Right atrium auricular region (tissue), 2 donors: Measurements from ENCODE around the gene SRD5A2. TPM values are rescaled to one million over a fixed set of nuclear protein-coding genes. Genes with fewer than 3 reads are reported as not detected.

Experiments used
- DNase-seq: peaks from one replicate; pipeline ENCODE4 v3.0.0-alpha.2; 2019; ENCODE audit warnings: low spot score
- H3K27ac ChIP-seq, 2 donors: fragments of 200-600 bp; sonication (generic); 1 replicate in 1 of 2; 2 replicates in 1 of 2; pipeline ENCODE4 v1.5.1; 2016 to 2019
- H3K27me3 ChIP-seq, 2 donors: fragments of 200-600 bp; sonication (generic); one replicate each; pipeline versions ENCODE4 v1.5.1 to v1.6.0; 2017 to 2019
- H3K36me3 ChIP-seq: fragments of 200-600 bp; sonication (generic); one replicate; pipeline ENCODE4 v1.5.1; 2016
- H3K4me1 ChIP-seq, 2 donors: fragments of 200-600 bp; sonication (generic); one replicate each; pipeline versions ENCODE4 v1.5.1 to v1.6.0; 2017 to 2019
- H3K4me3 ChIP-seq, 2 donors: fragments of 200-600 bp; sonication (generic); 1 replicate in 1 of 2; 2 replicates in 1 of 2; pipeline ENCODE4 v1.5.1; 2017 to 2019; ENCODE audit warnings: mild to moderate bottlenecking in 1 of 2, moderate library complexity in 1 of 2
- H3K9me3 ChIP-seq, 2 donors: fragments of 200-600 bp; sonication (generic); one replicate each; pipeline ENCODE4 v1.5.1; 2019
- CTCF ChIP-seq, 2 donors: fragments of 200-600 bp; sonication (generic); IDR thresholded peaks; one replicate each; pipeline ENCODE4 v1.5.1; 2019; ENCODE audit warnings: antibody characterized with exemption in 2 of 2
- total RNA-seq, 2 donors: library from RNA; depleted of rRNA; stranded (reverse); fragments of >200 nt; gene quantifications; one replicate each; pipeline ENCODE4 v1.1.0, GENCODE V29; 2016

SRD5A2 gene
- total RNA-seq, 2 donors from 2014 or later = not detected

DNA sequence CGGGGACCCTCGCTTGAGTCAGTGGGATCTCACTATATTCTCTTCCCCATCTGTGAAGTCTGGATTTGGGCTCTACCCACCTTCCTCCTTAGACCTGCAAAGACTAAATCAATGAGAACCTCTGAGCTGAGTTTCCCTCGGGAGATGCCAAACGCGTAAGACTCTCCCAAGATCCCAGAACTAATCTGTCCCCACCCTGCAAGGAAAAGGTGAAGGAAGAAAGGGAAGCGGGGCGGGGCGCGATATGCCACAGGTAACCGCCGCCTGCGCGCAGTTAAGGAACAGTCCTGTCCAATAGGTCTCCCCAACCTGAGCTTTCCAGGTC is 780 bp downstream of the SRD5A2 start:
- peaks cover 0 to 5% of the 10 kb centered on the region in 2 donors for H3K4me1 ChIP-seq
- H3K27me3 ChIP-seq = no peaks in the 10 kb centered on the region
- no peak for TF ChIP-seq CTCF (IDR thresholded peaks at IDR 0.05)

GRCh38 chr2:31578316-31578715 is 2.4 kb downstream of the SRD5A2 start:
- H3K4me1 ChIP-seq = peaks cover 0 to 5% of the 10 kb centered on the region in 2 donors
- DNase-seq = no peak
- H3K27me3 ChIP-seq = no peaks in the 10 kb centered on the region
- H3K36me3 ChIP-seq = no peaks in the 10 kb centered on the region
- H3K4me3 ChIP-seq = no peak overlapping the region
- no peak overlapping the region for H3K27ac ChIP-seq
- no peak for TF ChIP-seq CTCF (IDR thresholded peaks at IDR 0.05)
- no peaks in the 10 kb centered on the region for H3K9me3 ChIP-seq

More for the DNA sequence above, 780 bp downstream of the SRD5A2 start:
- H3K27ac ChIP-seq = no peak overlapping the region
- no peak for DNase-seq
- H3K36me3 ChIP-seq = no peaks in the 10 kb centered on the region
- no peaks in the 10 kb centered on the region for H3K9me3 ChIP-seq
- H3K4me3 ChIP-seq = no peak overlapping the region

DNA sequence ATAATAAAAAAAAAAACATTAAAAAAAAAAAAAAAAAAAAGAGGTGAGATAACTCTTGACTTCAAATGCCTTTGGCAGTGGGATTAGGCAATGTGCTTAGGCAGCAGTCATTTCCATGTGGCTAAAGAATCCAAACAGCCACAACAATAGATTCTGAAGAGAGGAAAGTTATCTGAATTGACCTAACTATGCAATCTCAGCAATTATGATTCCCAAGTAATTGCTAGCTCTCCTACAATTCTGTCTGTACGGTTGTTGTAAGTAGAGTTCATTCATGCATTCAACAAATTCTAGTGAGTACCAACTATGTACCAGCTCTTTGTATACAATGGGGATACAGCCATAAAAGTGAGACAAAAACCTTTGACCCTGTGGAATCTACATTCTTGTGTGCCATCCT is 3.6 kb downstream of the SRD5A2 start:
- Histone ChIP-seq H3K27ac (no peak overlapping the region), H3K36me3 (no peaks in the 10 kb centered on the region), H3K9me3 (no peaks in the 10 kb centered on the region), H3K27me3 (no peaks in the 10 kb centered on the region), H3K4me1 (peaks cover 0 to 5% of the 10 kb centered on the region in 2 donors), H3K4me3 (no peak overlapping the region)
- DNase-seq = no peak
- no peak for TF ChIP-seq CTCF (IDR thresholded peaks at IDR 0.05)

GRCh38 chr2:31568585-31569201 is 12.0 kb downstream of the SRD5A2 start:
- no peaks in the 10 kb centered on the region for H3K27me3 ChIP-seq
- H3K9me3 ChIP-seq = peaks cover 0 to 6% of the 10 kb centered on the region in 2 donors
- no peaks in the 10 kb centered on the region for H3K4me1 ChIP-seq
- no peaks in the 10 kb centered on the region for H3K36me3 ChIP-seq
- TF ChIP-seq CTCF (IDR thresholded peaks at IDR 0.05) = no peak
- no peak overlapping the region for H3K27ac ChIP-seq
- no peak for DNase-seq
- H3K4me3 ChIP-seq = no peak overlapping the region

DNA sequence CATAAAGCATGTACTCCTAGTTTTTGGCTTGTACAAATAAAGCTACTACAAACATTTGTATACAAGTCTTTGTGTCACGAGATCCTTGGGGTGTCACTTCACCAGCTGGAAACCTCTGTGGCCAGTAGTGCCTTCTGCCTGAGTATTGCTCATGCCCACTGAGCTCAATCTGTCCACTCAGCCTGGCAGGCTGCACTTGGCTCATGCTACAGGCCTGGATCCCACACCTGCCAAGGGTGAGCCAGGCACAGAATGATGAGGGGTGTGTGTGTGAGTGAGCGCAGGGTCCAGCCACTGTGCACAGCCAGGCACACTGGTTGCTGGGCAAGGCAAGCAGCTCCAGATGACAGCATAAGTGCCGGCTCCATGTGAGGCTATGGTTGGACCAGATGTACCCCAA is 13.1 kb downstream of the SRD5A2 start:
- no peak for DNase-seq
- H3K27me3 ChIP-seq = no peaks in the 10 kb centered on the region
- TF ChIP-seq CTCF (IDR thresholded peaks at IDR 0.05) = no peak
- no peaks in the 10 kb centered on the region for H3K36me3 ChIP-seq
- H3K9me3 ChIP-seq = peaks cover 0 to 6% of the 10 kb centered on the region in 2 donors
- no peak overlapping the region for H3K27ac ChIP-seq
- no peak overlapping the region for H3K4me3 ChIP-seq
- H3K4me1 ChIP-seq = no peaks in the 10 kb centered on the region

DNA sequence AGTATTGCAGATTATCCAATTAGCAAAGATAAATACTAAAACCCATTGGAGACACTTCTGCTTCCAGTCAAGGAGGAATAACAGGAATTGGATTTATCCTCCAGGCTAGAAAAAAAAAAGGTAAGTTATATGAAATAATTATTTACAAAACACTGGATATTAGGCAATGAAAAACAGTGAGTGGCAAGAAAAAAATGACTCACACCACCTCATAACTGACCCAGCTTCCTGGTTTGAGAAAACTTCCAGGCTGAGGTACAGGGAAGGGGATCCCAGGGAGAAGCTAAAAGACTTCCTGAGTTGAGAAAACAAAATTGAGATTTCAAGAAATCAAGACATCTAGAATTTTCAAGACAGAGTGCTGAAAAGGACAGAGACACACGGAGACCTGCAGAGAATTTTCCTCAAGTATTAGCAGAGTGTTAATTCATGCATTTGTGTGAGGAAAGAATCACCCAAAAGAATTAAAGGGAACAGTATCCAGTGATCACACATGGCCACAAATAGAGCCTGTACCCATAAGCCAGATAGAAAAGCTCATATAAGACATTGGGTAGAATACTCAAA is 17.4 kb downstream of the SRD5A2 start:
- no peaks in the 10 kb centered on the region for H3K9me3 ChIP-seq
- no peak for DNase-seq
- H3K27me3 ChIP-seq = no peaks in the 10 kb centered on the region
- no peak overlapping the region for H3K27ac ChIP-seq
- no peaks in the 10 kb centered on the region for H3K4me1 ChIP-seq
- H3K36me3 ChIP-seq = no peaks in the 10 kb centered on the region
- TF ChIP-seq CTCF (IDR thresholded peaks at IDR 0.05) = no peak
- H3K4me3 ChIP-seq = no peak overlapping the region
